ENCODE data around the gene SLCO4A1. TPM values are rescaled to one million over a fixed set of nuclear protein-coding genes. Genes with fewer than 3 reads are reported as not detected.

SLCO4A1 gene
- total and polyA plus RNA-seq, 11 donors = 1.00 to 54.0 (median 11.5) TPM

DNA sequence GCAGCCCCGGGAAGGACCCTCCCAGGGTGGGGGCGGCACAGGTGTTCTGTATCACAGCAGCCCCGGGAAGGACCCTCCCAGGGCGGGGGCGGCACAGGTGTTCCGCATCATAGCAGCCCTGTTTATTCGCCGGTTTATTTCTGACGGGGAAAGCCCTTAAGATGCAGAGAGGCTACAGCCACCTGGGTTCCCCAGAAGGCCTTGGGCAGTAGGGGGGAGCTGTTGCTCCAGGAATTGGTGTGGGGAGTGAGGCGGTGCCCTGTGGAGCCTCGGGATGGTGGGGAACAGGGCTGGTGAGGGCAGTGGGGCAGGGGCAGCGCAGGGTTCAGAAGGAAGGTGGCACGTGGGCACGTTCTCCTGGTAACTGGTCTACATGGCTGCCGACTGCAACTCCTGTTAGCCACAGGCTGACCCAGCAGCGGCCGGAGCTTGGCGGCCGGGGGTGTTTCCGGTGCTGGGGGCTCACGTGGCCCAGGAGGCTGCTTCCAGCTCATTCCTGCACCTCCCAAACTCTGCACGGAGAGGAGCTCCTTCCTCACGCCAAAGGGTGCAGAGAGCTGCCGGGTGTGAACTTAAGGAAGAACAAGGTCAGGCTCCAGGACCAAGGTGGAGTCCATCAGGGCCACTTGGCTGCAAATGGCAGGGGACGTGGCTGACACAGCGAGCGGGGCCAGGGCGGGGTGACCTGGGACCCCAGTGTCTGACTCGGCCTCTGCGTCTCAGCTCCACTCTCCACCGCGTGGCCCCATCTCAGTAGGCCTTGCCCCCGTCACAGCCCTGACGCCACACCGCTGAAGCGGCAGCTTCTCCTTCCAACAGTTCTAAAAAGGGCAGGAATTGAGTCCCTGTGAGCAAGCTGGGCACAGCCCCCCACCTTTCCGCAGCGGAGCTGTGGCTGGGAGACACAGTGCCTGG lies 13.2 kb downstream of the SLCO4A1 start:
- peaks cover 5 to 48% (median 23%) of the 10 kb centered on the region in 12 donors for H3K4me1 ChIP-seq
- WGBS, 4 donors = 75 to 86% (median 82%) methylated on average over 21 to 38 of the region's 38 CpGs
- no peaks in the 10 kb centered on the region for H3K27me3 ChIP-seq
- H3K4me3 ChIP-seq = no peak overlapping the region
- intact Hi-C loops (cut with DNase I) = no loop called here
- TF ChIP-seq, protein P1, sequence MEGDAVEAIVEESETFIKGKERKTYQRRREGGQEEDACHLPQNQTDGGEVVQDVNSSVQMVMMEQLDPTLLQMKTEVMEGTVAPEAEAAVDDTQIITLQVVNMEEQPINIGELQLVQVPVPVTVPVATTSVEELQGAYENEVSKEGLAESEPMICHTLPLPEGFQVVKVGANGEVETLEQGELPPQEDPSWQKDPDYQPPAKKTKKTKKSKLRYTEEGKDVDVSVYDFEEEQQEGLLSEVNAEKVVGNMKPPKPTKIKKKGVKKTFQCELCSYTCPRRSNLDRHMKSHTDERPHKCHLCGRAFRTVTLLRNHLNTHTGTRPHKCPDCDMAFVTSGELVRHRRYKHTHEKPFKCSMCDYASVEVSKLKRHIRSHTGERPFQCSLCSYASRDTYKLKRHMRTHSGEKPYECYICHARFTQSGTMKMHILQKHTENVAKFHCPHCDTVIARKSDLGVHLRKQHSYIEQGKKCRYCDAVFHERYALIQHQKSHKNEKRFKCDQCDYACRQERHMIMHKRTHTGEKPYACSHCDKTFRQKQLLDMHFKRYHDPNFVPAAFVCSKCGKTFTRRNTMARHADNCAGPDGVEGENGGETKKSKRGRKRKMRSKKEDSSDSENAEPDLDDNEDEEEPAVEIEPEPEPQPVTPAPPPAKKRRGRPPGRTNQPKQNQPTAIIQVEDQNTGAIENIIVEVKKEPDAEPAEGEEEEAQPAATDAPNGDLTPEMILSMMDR (IDR thresholded peaks at IDR 0.05) = no peak
- no peak for TF ChIP-seq POLR2A (IDR thresholded peaks at IDR 0.05)
- DNase-seq = peak in 1 of 5 donors; percentile 17
- H3K36me3 ChIP-seq = peaks cover 0 to 29% (median 0%) of the 10 kb centered on the region in 9 donors
- H3K27ac ChIP-seq = no peak overlapping the region
- no peaks in the 10 kb centered on the region for H3K9me3 ChIP-seq
- ATAC-seq = no peak

DNA sequence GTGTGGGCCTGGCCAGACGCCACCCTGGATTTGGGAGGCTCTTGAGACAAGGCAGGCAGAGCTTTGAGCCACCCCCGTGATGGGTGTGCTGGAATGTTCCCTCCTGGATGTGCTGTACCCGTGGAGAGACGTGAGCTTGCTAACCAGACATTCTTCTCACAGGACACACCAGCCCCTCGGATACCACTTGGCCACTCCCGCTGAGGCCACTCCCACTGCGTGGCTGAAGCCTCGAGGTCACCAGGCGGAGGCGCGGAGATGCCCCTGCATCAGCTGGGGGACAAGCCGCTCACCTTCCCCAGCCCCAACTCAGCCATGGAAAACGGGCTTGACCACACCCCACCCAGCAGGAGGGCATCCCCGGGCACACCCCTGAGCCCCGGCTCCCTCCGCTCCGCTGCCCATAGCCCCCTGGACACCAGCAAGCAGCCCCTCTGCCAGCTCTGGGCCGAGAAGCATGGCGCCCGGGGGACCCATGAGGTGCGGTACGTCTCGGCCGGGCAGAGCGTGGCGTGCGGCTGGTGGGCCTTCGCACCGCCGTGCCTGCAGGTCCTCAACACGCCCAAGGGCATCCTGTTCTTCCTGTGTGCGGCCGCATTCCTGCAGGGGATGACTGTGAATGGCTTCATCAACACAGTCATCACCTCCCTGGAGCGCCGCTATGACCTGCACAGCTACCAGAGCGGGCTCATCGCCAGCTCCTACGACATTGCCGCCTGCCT lies 14.1 kb downstream of the SLCO4A1 start:
- 83 to 92% (median 88%) methylated on average over 17 to 39 of the region's 39 CpGs for WGBS, 4 donors
- ATAC-seq = no peak
- H3K27ac ChIP-seq = no peak overlapping the region
- H3K4me1 ChIP-seq = peaks cover 5 to 40% (median 17%) of the 10 kb centered on the region in 12 donors
- no peak for TF ChIP-seq POLR2A (IDR thresholded peaks at IDR 0.05)
- TF ChIP-seq, protein P1 (IDR thresholded peaks at IDR 0.05) = no peak
- intact Hi-C loops (cut with DNase I) = no loop called here
- no peaks in the 10 kb centered on the region for H3K9me3 ChIP-seq
- peak in 1 of 5 donors; percentile 19 for DNase-seq
- H3K4me3 ChIP-seq = no peak overlapping the region
- H3K27me3 ChIP-seq = no peaks in the 10 kb centered on the region
- H3K36me3 ChIP-seq = peaks cover 0 to 33% (median 0%) of the 10 kb centered on the region in 9 donors

DNA sequence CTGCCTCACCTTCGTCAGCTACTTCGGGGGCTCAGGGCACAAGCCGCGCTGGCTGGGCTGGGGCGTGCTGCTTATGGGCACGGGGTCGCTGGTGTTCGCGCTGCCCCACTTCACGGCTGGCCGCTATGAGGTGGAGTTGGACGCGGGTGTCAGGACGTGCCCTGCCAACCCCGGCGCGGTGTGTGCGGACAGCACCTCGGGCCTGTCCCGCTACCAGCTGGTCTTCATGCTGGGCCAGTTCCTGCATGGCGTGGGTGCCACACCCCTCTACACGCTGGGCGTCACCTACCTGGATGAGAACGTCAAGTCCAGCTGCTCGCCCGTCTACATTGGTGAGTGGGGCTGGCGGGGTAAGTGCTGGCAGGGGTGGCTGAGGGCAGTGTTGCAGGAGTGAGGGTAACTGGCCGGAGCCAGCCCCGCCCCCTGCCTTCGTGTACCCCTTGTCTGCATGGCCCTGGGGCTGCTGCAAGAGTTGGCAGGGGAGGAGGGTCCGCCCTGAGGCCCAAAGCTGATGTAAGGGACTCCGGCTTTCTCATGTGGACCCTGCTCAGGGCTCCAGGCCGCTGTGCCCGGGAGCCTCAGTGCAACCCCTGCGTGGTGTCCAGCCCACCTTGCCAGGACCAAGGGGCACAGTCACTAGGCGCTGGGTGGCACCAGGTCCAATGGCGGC lies 14.8 kb downstream of the SLCO4A1 start:
- H3K4me3 ChIP-seq = no peak overlapping the region
- intact Hi-C loops (cut with DNase I) = no loop called here
- H3K4me1 ChIP-seq = peaks cover 5 to 35% (median 12%) of the 10 kb centered on the region in 12 donors
- no peak for TF ChIP-seq POLR2A (IDR thresholded peaks at IDR 0.05)
- TF ChIP-seq, protein P1 (IDR thresholded peaks at IDR 0.05) = no peak
- no peaks in the 10 kb centered on the region for H3K9me3 ChIP-seq
- no peak overlapping the region for H3K27ac ChIP-seq
- no peaks in the 10 kb centered on the region for H3K27me3 ChIP-seq
- 94 to 97% (median 96%) methylated on average over 14 to 37 of the region's 37 CpGs for WGBS, 4 donors
- DNase-seq (peak in 2 of 5 donors; percentile 26 to 56), ATAC-seq (no peak)
- H3K36me3 ChIP-seq = peaks cover 0 to 36% (median 0%) of the 10 kb centered on the region in 9 donors
